WTC11 (cell line): ENCODE results near the gene SRSF10. TPM values are rescaled to one million over a fixed set of nuclear protein-coding genes. Genes with fewer than 3 reads are reported as not detected.

Experiments used
- ATAC-seq: fragments of 200-7000 bp; cut with Tn5 transposase; 2 replicates; pipeline ENCODE4 v1.10.0; 2021; ENCODE audit warnings: mild to moderate bottlenecking, moderate library complexity
- CTCF ChIA-PET: fragments of 300-600 bp; sonication (Branson Sonifier 250); formaldehyde crosslinking; loops from one replicate; lab custom pipeline; 2021; ENCODE audit warnings: antibody characterized with exemption; lab: Charles Lee
- POLR2A ChIA-PET: fragments of 350-600 bp; sonication (Branson Sonifier 250); formaldehyde crosslinking; loops from one replicate; lab custom pipeline; 2021; ENCODE audit warnings: antibody characterized with exemption; lab: Charles Lee
- DNase-seq: peaks from one replicate; pipeline ENCODE4 v3.0.0; 2021; ENCODE audit warnings: low spot score
- H3K27ac Mint-ChIP-seq: 2 replicates; pipeline ENCODE4 v1.8.0; 2021; ENCODE audit warnings: mixed read lengths
- H3K27me3 Mint-ChIP-seq: 2 replicates; pipeline ENCODE4 v1.8.0; 2021; ENCODE audit warnings: low read depth, mild to moderate bottlenecking, moderate library complexity, mixed read lengths
- H3K36me3 Mint-ChIP-seq: 2 replicates; pipeline ENCODE4 v1.8.0; 2021; ENCODE audit warnings: mixed read lengths
- H3K4me1 Mint-ChIP-seq: 2 replicates; pipeline ENCODE4 v1.8.0; 2022; ENCODE audit warnings: mixed read lengths
- H3K4me3 Mint-ChIP-seq: 2 replicates; pipeline ENCODE4 v1.8.0; 2021; ENCODE audit warnings: mild to moderate bottlenecking, moderate library complexity, mixed read lengths
- H3K9me3 Mint-ChIP-seq: 2 replicates; pipeline ENCODE4 v1.8.0; 2021; ENCODE audit warnings: mixed read lengths
- ATF1 ChIP-seq: sonication (generic); formaldehyde crosslinking; IDR thresholded peaks from 2 replicates; pipeline ENCODE4 v1.8.1; 2023; ENCODE audit warnings: mild to moderate bottlenecking, moderate library complexity, missing genetic modification reagents
- E2F5 ChIP-seq: sonication (generic); formaldehyde crosslinking; IDR thresholded peaks from 2 replicates; pipeline ENCODE4 v1.8.1; 2022; ENCODE audit warnings: mild to moderate bottlenecking, moderate library complexity, missing genetic modification reagents
- ELF4 ChIP-seq: sonication (generic); formaldehyde crosslinking; IDR thresholded peaks from 2 replicates; pipeline ENCODE4 v1.8.1; 2022; ENCODE audit warnings: low read depth, mild to moderate bottlenecking, moderate library complexity, missing genetic modification reagents
- EMX1 ChIP-seq: fragments of 250-450 bp; sonication (Bioruptor Pico); IDR thresholded peaks from 2 replicates; pipeline ENCODE4 v1.8.0; 2021; ENCODE audit warnings: mild to moderate bottlenecking
- ESRRA ChIP-seq: sonication (generic); formaldehyde crosslinking; IDR thresholded peaks from 2 replicates; pipeline ENCODE4 v1.8.1; 2022; ENCODE audit warnings: mild to moderate bottlenecking, missing genetic modification reagents, borderline replicate concordance
- FOXK1 ChIP-seq: sonication (generic); formaldehyde crosslinking; IDR thresholded peaks from 2 replicates; pipeline ENCODE4 v1.8.0; 2022; ENCODE audit warnings: mild to moderate bottlenecking, moderate library complexity, missing genetic modification reagents
- FOXP1 ChIP-seq: sonication (generic); formaldehyde crosslinking; IDR thresholded peaks from 2 replicates; pipeline ENCODE4 v1.8.0; 2022; ENCODE audit warnings: missing genetic modification reagents, mild to moderate bottlenecking, moderate library complexity, borderline replicate concordance
- MAX ChIP-seq: sonication (generic); formaldehyde crosslinking; IDR thresholded peaks from 2 replicates; pipeline ENCODE4 v1.8.0; 2022; ENCODE audit warnings: mild to moderate bottlenecking, missing genetic modification reagents
- MLX ChIP-seq: sonication (generic); formaldehyde crosslinking; IDR thresholded peaks from 2 replicates; pipeline ENCODE4 v1.8.1; 2023; ENCODE audit warnings: mild to moderate bottlenecking, missing genetic modification reagents, moderate library complexity
- MXD4 ChIP-seq: fragments of 250-450 bp; sonication (Bioruptor Pico); IDR thresholded peaks from 2 replicates; pipeline ENCODE4 v1.8.0; 2021; ENCODE audit warnings: mild to moderate bottlenecking, moderate library complexity, borderline replicate concordance
- NR3C1 ChIP-seq: sonication (generic); formaldehyde crosslinking; conservative IDR thresholded peaks from 2 replicates; pipeline ENCODE4 v1.8.1; 2023; ENCODE audit warnings: low read depth, mild to moderate bottlenecking, missing genetic modification reagents
- PRDM15 ChIP-seq: sonication (generic); formaldehyde crosslinking; IDR thresholded peaks from 2 replicates; pipeline ENCODE4 v1.8.0; 2022; ENCODE audit warnings: missing genetic modification reagents
- PRRX2 ChIP-seq: fragments of 250-450 bp; sonication (Bioruptor Pico); IDR thresholded peaks from 2 replicates; pipeline ENCODE4 v1.8.0; 2021; ENCODE audit warnings: mild to moderate bottlenecking
- RORB ChIP-seq: fragments of 250-450 bp; sonication (Bioruptor Pico); IDR thresholded peaks from 2 replicates; pipeline ENCODE4 v1.9.0; 2021; ENCODE audit warnings: mild to moderate bottlenecking
- ZBTB43 ChIP-seq: sonication (generic); formaldehyde crosslinking; IDR thresholded peaks from 2 replicates; pipeline ENCODE4 v1.8.1; 2023; ENCODE audit warnings: mild to moderate bottlenecking, missing genetic modification reagents
- ZSCAN18 ChIP-seq: fragments of 250-450 bp; sonication (Bioruptor Pico); IDR thresholded peaks from 2 replicates; pipeline ENCODE4 v2.1.2; 2022; ENCODE audit warnings: mild to moderate bottlenecking, moderate library complexity
- total RNA-seq: library from RNA; stranded (reverse); gene quantifications from 3 replicates; pipeline ENCODE4 v1.2.3, GENCODE V29; 2021

SRSF10 gene
- total RNA-seq, 1 experiment from 2014 or later, result 163 TPM

GRCh38 chr1:23927097-23927496 lies 53.0 kb downstream of the SRSF10 start:
- TF ChIP-seq PRRX2 (CRISPR knock-in tag) (no peak), E2F5 (CRISPR knock-in tag) (no peak), FOXK1 (CRISPR knock-in tag) (no peak), ATF1 (CRISPR knock-in tag) (no peak), MXD4 (CRISPR knock-in tag) (no peak), NR3C1 (CRISPR knock-in tag) (no peak), MLX (no peak), EMX1 (no peak), MAX (CRISPR knock-in tag) (no peak), ZSCAN18 (CRISPR knock-in tag) (no peak), ESRRA (CRISPR knock-in tag) (no peak), PRDM15 (CRISPR knock-in tag) (no peak), RORB (CRISPR knock-in tag) (no peak)
- H3K9me3 Mint-ChIP-seq, result no peaks in the 10 kb centered on the region
- no peak overlapping the region for H3K4me3 Mint-ChIP-seq
- ChIA-PET CTCF (no interaction called here), POLR2A (no interaction called here)
- H3K27ac Mint-ChIP-seq, result no peak overlapping the region
- ATAC-seq (no peak), DNase-seq (no peak)
- no peaks in the 10 kb centered on the region; the same call in 1 of the 2 replicates for H3K27me3 Mint-ChIP-seq
- no peaks in the 10 kb centered on the region for H3K36me3 Mint-ChIP-seq
- peaks cover 3% of the 10 kb centered on the region; the same call in 1 of the 2 replicates for H3K4me1 Mint-ChIP-seq

- Mint-ChIP-seq H3K36me3 (no peaks in the 10 kb centered on the region), H3K4me3 (no peak overlapping the region), H3K9me3 (no peaks in the 10 kb centered on the region), H3K27me3 (no peaks in the 10 kb centered on the region; the same call in 1 of the 2 replicates), H3K4me1 (no peaks in the 10 kb centered on the region; the same call in 1 of the 2 replicates), H3K27ac (no peak overlapping the region)
- TF ChIP-seq FOXP1 (CRISPR knock-in tag) (no peak), ZBTB43 (no peak), ELF4 (no peak)
- CTCF ChIA-PET, result no interaction called here
- POLR2A ChIA-PET, result no interaction called here
- no peak for ATAC-seq
- DNase-seq, result no peak
Measured at GRCh38 chr1:23925279-23925678, 54.8 kb downstream of the SRSF10 start.
